BJ (cell line): ENCODE results near the gene CCDC83. TPM values are rescaled to one million over a fixed set of nuclear protein-coding genes. Genes with fewer than 3 reads are reported as not detected.

ENCODE experiments used
- CTCF ChIA-PET: fragments of 350-600 bp; formaldehyde crosslinking; extraction: SDS; loops from one replicate; lab custom pipeline; 2021; ENCODE audit warnings: antibody characterized with exemption, inconsistent platforms; lab: Yijun Ruan, JAX
- POLR2A ChIA-PET: fragments of 300-600 bp; sonication (Branson Sonifier 250); formaldehyde crosslinking; extraction: SDS; loops from one replicate; lab custom pipeline; 2021; ENCODE audit warnings: antibody characterized with exemption; lab: Charles Lee
- DNase-seq: peaks from one replicate; pipeline ENCODE4 v3.0.0-alpha.2; 2011; ENCODE audit warnings: low read depth
- H3K27me3 ChIP-seq: 2 replicates; pipeline ENCODE4 v1.6.0; 2011; ENCODE audit warnings: low read length; ENCODE audit not compliant: control insufficient read depth, insufficient read depth
- H3K36me3 ChIP-seq: 2 replicates; pipeline ENCODE4 v1.5.1; 2011; ENCODE audit warnings: low read length; ENCODE audit not compliant: control insufficient read depth, insufficient read depth
- H3K4me3 ChIP-seq: 2 replicates; pipeline ENCODE4 v1.5.1; 2011; ENCODE audit warnings: low read depth, mild to moderate bottlenecking, control low read depth, low read length
- polyA plus RNA-seq: library from polyadenylated mRNA; depleted of rRNA; stranded (reverse); fragments of >200 nt; gene quantifications from 2 replicates; pipeline ENCODE4 v1.2.3, GENCODE V29; 2011
- TF ChIP-seq, protein P1 (sequence below): IDR thresholded peaks from 2 replicates; pipeline ENCODE4 v1.5.1; 2011; ENCODE audit warnings: low read depth, mild to moderate bottlenecking, control low read depth, inconsistent platforms, low read length, moderate library complexity; ENCODE audit not compliant: insufficient read depth

Gene CCDC83
- polyA plus RNA-seq, 1 experiment = not detected

DNA sequence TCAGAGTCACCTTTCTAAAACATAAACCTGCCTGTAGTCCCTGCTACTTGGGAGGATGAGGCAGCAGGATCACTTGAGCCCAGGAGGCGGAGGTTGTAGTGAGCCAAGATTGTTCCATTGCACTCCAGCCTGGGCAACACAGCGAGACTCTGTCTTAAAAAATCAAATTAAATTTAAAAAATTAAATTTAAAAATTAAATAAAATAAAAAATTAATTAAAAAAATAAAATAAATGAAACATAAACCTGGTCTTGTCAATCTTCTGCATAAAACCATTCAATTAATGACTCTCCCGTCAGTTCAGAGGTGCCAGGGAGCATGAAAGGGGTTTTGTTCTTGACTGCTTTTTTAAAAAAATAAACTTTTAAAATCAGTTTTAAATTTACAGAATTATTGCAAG is 48.6 kb downstream of the CCDC83 start:
- DNase-seq = no peak
- CTCF ChIA-PET = interaction anchor here (0.9 kb wide), 1 partner anchor 17 kb away, joined by 3 read pairs; no protein-coding TSS in a partner anchor
- Histone ChIP-seq H3K36me3 (no peaks in the 10 kb centered on the region), H3K27me3 (no peaks in the 10 kb centered on the region), H3K4me3 (no peak overlapping the region)
- POLR2A ChIA-PET = no interaction called here
- TF ChIP-seq, protein P1, sequence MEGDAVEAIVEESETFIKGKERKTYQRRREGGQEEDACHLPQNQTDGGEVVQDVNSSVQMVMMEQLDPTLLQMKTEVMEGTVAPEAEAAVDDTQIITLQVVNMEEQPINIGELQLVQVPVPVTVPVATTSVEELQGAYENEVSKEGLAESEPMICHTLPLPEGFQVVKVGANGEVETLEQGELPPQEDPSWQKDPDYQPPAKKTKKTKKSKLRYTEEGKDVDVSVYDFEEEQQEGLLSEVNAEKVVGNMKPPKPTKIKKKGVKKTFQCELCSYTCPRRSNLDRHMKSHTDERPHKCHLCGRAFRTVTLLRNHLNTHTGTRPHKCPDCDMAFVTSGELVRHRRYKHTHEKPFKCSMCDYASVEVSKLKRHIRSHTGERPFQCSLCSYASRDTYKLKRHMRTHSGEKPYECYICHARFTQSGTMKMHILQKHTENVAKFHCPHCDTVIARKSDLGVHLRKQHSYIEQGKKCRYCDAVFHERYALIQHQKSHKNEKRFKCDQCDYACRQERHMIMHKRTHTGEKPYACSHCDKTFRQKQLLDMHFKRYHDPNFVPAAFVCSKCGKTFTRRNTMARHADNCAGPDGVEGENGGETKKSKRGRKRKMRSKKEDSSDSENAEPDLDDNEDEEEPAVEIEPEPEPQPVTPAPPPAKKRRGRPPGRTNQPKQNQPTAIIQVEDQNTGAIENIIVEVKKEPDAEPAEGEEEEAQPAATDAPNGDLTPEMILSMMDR = no peak

DNA sequence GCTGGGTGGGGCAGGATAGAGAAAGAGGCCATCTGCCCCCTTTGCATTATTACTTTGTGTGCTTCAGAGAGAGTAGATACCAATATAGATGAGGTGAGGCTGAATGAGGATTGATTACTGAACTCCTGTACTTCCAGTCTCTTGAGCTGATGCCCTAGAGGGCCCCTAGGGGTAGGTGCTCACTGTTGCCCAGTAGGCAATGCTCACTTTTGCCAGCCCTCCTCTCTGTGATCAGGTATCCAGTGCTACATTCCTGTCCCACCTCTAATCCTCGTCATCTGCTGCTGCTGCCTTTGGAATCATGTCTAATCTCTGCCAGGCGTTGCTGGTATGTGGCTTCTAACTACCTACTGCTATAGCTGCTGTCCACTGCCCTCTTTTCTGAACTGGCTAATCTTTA is 57.2 kb downstream of the CCDC83 start:
- POLR2A ChIA-PET = no interaction called here
- DNase-seq = no peak
- TF ChIP-seq, protein P1 = no peak
- CTCF ChIA-PET = no interaction called here
- Histone ChIP-seq H3K36me3 (no peaks in the 10 kb centered on the region), H3K27me3 (peaks cover 7% of the 10 kb centered on the region), H3K4me3 (no peak overlapping the region)

DNA sequence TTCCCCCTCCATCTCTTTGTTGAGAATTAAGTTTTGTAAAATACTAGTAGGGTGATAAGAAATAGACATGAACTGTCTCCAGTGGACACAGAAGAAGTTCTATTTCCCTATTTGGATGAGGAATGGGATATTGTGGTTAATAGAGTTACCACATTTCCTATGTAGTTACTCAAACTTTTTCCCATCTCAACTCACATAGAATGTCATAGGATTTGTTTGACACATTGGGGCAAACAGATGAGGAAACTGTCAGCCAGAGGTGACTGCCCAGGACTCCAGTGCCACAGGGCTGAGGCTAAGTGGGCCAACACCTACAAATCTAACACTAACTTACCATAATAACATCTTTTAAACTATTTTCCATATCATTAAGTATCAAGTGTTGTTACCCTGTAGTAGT is 58.3 kb downstream of the CCDC83 start:
- TF ChIP-seq, protein P1 = no peak
- no peak overlapping the region for H3K4me3 ChIP-seq
- ChIA-PET POLR2A (interaction anchor here (0.7 kb wide), 1 partner anchor 68 kb away, joined by 3 read pairs; no protein-coding TSS in a partner anchor), CTCF (no interaction called here)
- H3K36me3 ChIP-seq = no peaks in the 10 kb centered on the region
- no peak for DNase-seq
- peaks cover 8% of the 10 kb centered on the region for H3K27me3 ChIP-seq

- POLR2A ChIA-PET = no interaction called here
- no peak for DNase-seq
- TF ChIP-seq, protein P1 = no peak
- Histone ChIP-seq H3K4me3 (no peak overlapping the region), H3K27me3 (peaks cover 8% of the 10 kb centered on the region), H3K36me3 (no peaks in the 10 kb centered on the region)
- CTCF ChIA-PET = interaction anchor here (0.6 kb wide), 1 partner anchor 443 kb away, joined by 3 read pairs; no protein-coding TSS in a partner anchor
Measured at GRCh38 chr11:85914425-85914824, 59.2 kb downstream of the CCDC83 start.

- DNase-seq = no peak
- POLR2A ChIA-PET = no interaction called here
Measured at GRCh38 chr11:85918910-85919794, 64.0 kb downstream of the CCDC83 start.

More at GRCh38 chr11:85918910-85919794, 64.0 kb downstream of the CCDC83 start:
- no peaks in the 10 kb centered on the region for H3K36me3 ChIP-seq
- H3K27me3 ChIP-seq = peaks cover 6% of the 10 kb centered on the region; the same call in 1 of the 2 replicates
- H3K4me3 ChIP-seq = no peak overlapping the region
- TF ChIP-seq, protein P1 = no peak
- CTCF ChIA-PET = interaction anchor here (1.1 to 1.5 kb wide), 2 partner anchors 20 to 24 kb away, joined by 3 to 4 read pairs; no protein-coding TSS in a partner anchor
